ENCODE results near the gene OLFML2B.

Gene OLFML2B

GRCh38 chr1:161989786-161990185 is 33.9 kb downstream of the OLFML2B start:
- Histone ChIP-seq H3K4me3 (ENCODE audit: low read depth in 1 of 2, low read length in 2 of 2) (no peak overlapping the region), H3K36me3 (ENCODE audit: insufficient read depth, low read length) (no peaks in the 10 kb centered on the region), H3K79me2 (ENCODE audit: insufficient read depth, low read length) (no peaks in the 10 kb centered on the region), H3K27ac (ENCODE audit: low read length) (no peak overlapping the region), H3K9me3 (ENCODE audit: insufficient read depth, low read length, severe bottlenecking) (no peaks in the 10 kb centered on the region), H2AFZ (ENCODE audit: low read depth, low read length) (no peak overlapping the region), H3K27me3 (ENCODE audit: insufficient read depth, low read length, poor library complexity) (no peaks in the 10 kb centered on the region), H3K4me1 (ENCODE audit: insufficient read depth, low read length) (no peaks in the 10 kb centered on the region), H3K4me2 (ENCODE audit: insufficient read depth, low read length) (no peak overlapping the region), H3K9ac (ENCODE audit: low read depth, low read length) (no peak overlapping the region), H4K20me1 (ENCODE audit: insufficient read depth, low read length) (no peaks in the 10 kb centered on the region)
- DNase-seq (no peak), ATAC-seq (ENCODE audit: insufficient read depth, low read depth) (no peak)
- no peak for TF ChIP-seq EZH2 (IDR thresholded peaks at IDR 0.05; ENCODE audit: borderline replicate concordance, low read depth, low read length, severe bottlenecking)
- no peak for TF ChIP-seq CTCF (IDR thresholded peaks at IDR 0.05; ENCODE audit: borderline replicate concordance, extremely low read depth, low read length, poor library complexity, severe bottlenecking)

- Histone ChIP-seq H3K4me1 (ENCODE audit: insufficient read depth, low read length) (no peaks in the 10 kb centered on the region), H3K79me2 (ENCODE audit: insufficient read depth, low read length) (no peaks in the 10 kb centered on the region), H3K27me3 (ENCODE audit: insufficient read depth, low read length, poor library complexity) (no peaks in the 10 kb centered on the region), H3K36me3 (ENCODE audit: insufficient read depth, low read length) (no peaks in the 10 kb centered on the region), H3K4me3 (ENCODE audit: low read depth in 1 of 2, low read length in 2 of 2) (no peak overlapping the region), H3K27ac (ENCODE audit: low read length) (no peak overlapping the region), H3K9me3 (ENCODE audit: insufficient read depth, low read length, severe bottlenecking) (no peaks in the 10 kb centered on the region), H3K4me2 (ENCODE audit: insufficient read depth, low read length) (no peak overlapping the region), H3K9ac (ENCODE audit: low read depth, low read length) (no peak overlapping the region), H2AFZ (ENCODE audit: low read depth, low read length) (no peak overlapping the region), H4K20me1 (ENCODE audit: insufficient read depth, low read length) (no peaks in the 10 kb centered on the region)
- ATAC-seq (ENCODE audit: insufficient read depth, low read depth) (no peak), DNase-seq (no peak)
- TF ChIP-seq CTCF (IDR thresholded peaks at IDR 0.05; ENCODE audit: borderline replicate concordance, extremely low read depth, low read length, poor library complexity, severe bottlenecking) (no peak), EZH2 (IDR thresholded peaks at IDR 0.05; ENCODE audit: borderline replicate concordance, low read depth, low read length, severe bottlenecking) (no peak)
These were observed 34.6 kb downstream of the OLFML2B start for GRCh38 chr1:161989108-161989507.

- no peaks in the 10 kb centered on the region for H3K4me1 ChIP-seq (ENCODE audit: insufficient read depth, low read length)
- DNase-seq (no peak), ATAC-seq (ENCODE audit: insufficient read depth, low read depth) (no peak)
- H3K4me2 ChIP-seq (ENCODE audit: insufficient read depth, low read length) = no peak overlapping the region
- H3K36me3 ChIP-seq (ENCODE audit: insufficient read depth, low read length) = no peaks in the 10 kb centered on the region
- H3K9me3 ChIP-seq (ENCODE audit: insufficient read depth, low read length, severe bottlenecking) = no peaks in the 10 kb centered on the region
- TF ChIP-seq EZH2 (IDR thresholded peaks at IDR 0.05; ENCODE audit: borderline replicate concordance, low read depth, low read length, severe bottlenecking) (no peak), CTCF (IDR thresholded peaks at IDR 0.05; ENCODE audit: borderline replicate concordance, extremely low read depth, low read length, poor library complexity, severe bottlenecking) (no peak)
- H3K79me2 ChIP-seq (ENCODE audit: insufficient read depth, low read length) = no peaks in the 10 kb centered on the region
- no peak overlapping the region for H2AFZ ChIP-seq (ENCODE audit: low read depth, low read length)
- no peak overlapping the region for H3K9ac ChIP-seq (ENCODE audit: low read depth, low read length)
- no peak overlapping the region for H3K27ac ChIP-seq (ENCODE audit: low read length)
- no peak overlapping the region for H3K4me3 ChIP-seq (ENCODE audit: low read depth in 1 of 2, low read length in 2 of 2)
- H4K20me1 ChIP-seq (ENCODE audit: insufficient read depth, low read length) = no peaks in the 10 kb centered on the region
- no peaks in the 10 kb centered on the region for H3K27me3 ChIP-seq (ENCODE audit: insufficient read depth, low read length, poor library complexity)
These were observed 35.3 kb downstream of the OLFML2B start for GRCh38 chr1:161988413-161988812.

- no peaks in the 10 kb centered on the region for H3K36me3 ChIP-seq (ENCODE audit: insufficient read depth, low read length)
- no peaks in the 10 kb centered on the region for H3K79me2 ChIP-seq (ENCODE audit: insufficient read depth, low read length)
These were observed 35.8 kb downstream of the OLFML2B start for GRCh38 chr1:161987872-161988271.

More at GRCh38 chr1:161987872-161988271, 35.8 kb downstream of the OLFML2B start:
- H3K4me1 ChIP-seq (ENCODE audit: insufficient read depth, low read length) = no peaks in the 10 kb centered on the region
- H3K4me3 ChIP-seq (ENCODE audit: low read depth in 1 of 2, low read length in 2 of 2) = no peak overlapping the region
- H3K9ac ChIP-seq (ENCODE audit: low read depth, low read length) = no peak overlapping the region
- ATAC-seq (ENCODE audit: insufficient read depth, low read depth) = no peak
- no peaks in the 10 kb centered on the region for H4K20me1 ChIP-seq (ENCODE audit: insufficient read depth, low read length)
- no peak overlapping the region for H3K27ac ChIP-seq (ENCODE audit: low read length)
- TF ChIP-seq CTCF (IDR thresholded peaks at IDR 0.05; ENCODE audit: borderline replicate concordance, extremely low read depth, low read length, poor library complexity, severe bottlenecking) = no peak
- TF ChIP-seq EZH2 (IDR thresholded peaks at IDR 0.05; ENCODE audit: borderline replicate concordance, low read depth, low read length, severe bottlenecking) = no peak
- no peak overlapping the region for H2AFZ ChIP-seq (ENCODE audit: low read depth, low read length)
- no peak overlapping the region for H3K4me2 ChIP-seq (ENCODE audit: insufficient read depth, low read length)
- no peak for DNase-seq
- no peaks in the 10 kb centered on the region for H3K9me3 ChIP-seq (ENCODE audit: insufficient read depth, low read length, severe bottlenecking)
- H3K27me3 ChIP-seq (ENCODE audit: insufficient read depth, low read length, poor library complexity) = no peaks in the 10 kb centered on the region
